Frontal cortex (tissue), 4 donors: Measurements from ENCODE around the gene UBE2QL1. TPM values are rescaled to one million over a fixed set of nuclear protein-coding genes. Genes with fewer than 3 reads are reported as not detected.
A peak's percentile ranks its signal among the peaks of the same experiment; 100 is the strongest.

ENCODE experiments used
- DNase-seq, 2 donors: peaks; one replicate each; pipeline ENCODE4 v3.0.0; 2012; ENCODE audit warnings: low spot score in 2 of 2
- FAIRE-seq: peaks from 2 replicates; lab custom pipeline; 2012; peaks lifted over from hg19 to GRCh38; lab: Jason Lieb, UNC
- total RNA-seq: library from RNA; depleted of rRNA; stranded (reverse); fragments of >200 nt; gene quantifications from one replicate; pipeline ENCODE4 v1.2.3, GENCODE V29; 2014
- donor health status: control.
- donor health status: control.
- donor health status: control.

UBE2QL1 gene
- total RNA-seq, 1 donor from 2014 or later, result 39.1 TPM

GRCh38 chr5:6516823-6517222 is 68.2 kb downstream of the UBE2QL1 start:
- DNase-seq (no peak), FAIRE-seq (no peak)

- FAIRE-seq, result no peak
- no peak for DNase-seq
Measured at GRCh38 chr5:6517510-6517909, 68.9 kb downstream of the UBE2QL1 start.

DNA sequence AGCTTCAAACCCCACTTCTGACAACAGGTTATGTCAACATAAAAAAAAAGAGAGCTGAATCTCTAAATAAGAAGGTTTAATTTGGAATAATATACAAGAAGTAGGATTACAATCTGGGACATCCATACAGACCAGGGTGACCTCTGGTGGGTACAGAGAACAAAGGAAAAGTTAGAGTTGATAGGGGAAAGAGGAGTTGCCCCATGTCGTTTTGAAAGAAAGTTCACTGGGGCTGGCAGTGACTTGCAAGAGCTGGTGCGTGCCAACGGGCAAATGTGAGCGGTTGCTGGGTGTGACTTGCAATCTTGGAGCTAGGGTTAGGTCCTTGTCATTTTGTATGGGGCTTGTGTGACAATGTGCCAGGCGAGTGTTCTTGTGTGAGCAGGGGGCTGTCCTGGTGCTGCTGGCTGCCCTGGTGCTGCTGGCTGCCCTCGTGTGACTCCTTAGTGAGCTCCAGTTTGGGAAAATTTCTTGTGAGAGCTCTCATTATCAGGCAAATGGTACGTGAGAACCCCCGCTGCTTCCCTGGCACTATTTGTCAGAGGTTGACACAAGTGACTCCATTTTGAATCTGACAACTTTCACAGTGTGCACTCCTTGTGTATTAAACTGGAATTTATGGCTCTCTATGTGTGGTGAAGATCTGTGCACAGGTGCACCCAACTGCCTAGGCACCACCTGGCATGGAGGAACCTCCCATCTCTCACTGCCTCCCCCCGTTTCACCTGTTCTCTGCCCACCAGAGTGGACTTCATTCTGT is 69.8 kb downstream of the UBE2QL1 start:
- no peak for FAIRE-seq

DNA sequence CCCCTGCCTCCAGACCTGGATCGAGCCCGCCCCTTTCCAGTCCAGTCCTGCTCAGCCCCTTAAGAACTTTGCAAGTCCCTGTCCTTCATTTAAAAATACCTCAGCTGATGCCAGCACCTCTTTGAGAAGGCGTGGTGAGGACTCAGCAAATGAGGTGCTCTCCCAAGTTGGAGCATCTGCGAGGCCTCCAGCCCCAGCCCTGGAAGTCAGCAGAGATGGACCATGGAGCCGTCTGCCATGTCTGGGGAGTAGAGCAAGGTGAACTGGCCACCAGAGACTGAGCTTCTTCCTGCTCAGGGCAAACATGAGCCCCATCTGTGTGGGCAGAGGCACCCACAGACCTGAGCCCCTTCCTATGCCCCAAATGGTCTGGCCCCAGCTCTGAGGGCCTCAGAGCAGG is 71.5 kb downstream of the UBE2QL1 start:
- FAIRE-seq, result no peak
- no peak for DNase-seq

More for the DNA sequence above, 69.8 kb downstream of the UBE2QL1 start:
- no peak for DNase-seq

GRCh38 chr5:6522331-6522730 is 73.7 kb downstream of the UBE2QL1 start:
- FAIRE-seq, result no peak
- DNase-seq, result no peak

DNA sequence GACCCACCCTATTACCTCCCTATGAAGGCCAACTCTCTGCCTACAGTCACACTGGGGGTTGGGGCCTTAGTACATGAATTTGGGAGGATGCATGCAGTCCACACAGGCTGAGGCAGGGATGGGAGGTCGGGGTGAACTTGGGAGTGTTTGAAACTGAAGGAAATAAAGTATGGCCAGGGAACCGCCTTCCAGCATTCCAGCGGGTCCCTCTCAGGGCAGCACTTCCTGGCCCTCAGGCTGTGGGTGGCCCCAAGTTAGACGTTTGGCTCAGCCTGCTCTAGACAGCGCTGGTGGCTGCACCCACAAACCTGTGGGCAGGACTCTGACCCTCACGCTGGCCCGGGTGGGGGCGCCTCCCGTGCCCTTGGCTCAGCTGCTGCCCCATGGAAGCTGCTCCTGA is 74.3 kb downstream of the UBE2QL1 start:
- FAIRE-seq (no peak), DNase-seq (no peak)

DNA sequence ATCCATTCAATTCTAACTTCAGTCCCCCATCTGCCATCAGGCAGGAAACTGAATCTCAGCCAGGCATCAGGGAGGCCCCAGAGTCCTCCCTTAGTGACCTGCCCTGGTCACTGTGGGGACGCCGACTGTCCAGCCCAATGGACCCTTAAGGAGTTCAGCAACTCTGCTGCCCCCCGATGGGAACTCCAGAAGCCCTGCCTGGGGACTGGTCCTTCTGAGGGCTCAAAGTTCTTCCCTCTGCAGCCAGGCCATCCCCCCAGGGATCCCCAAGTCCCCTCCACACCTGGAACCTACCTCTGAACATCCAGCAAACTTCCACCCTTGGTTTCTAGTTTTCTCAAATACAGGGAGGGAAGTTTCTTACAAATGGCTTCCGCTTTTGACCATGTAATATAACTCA is 76.8 kb downstream of the UBE2QL1 start:
- DNase-seq (no peak), FAIRE-seq (no peak)

GRCh38 chr5:6525910-6526309 is 77.3 kb downstream of the UBE2QL1 start:
- FAIRE-seq (no peak), DNase-seq (peak; percentile 26 to 38)

- FAIRE-seq, result no peak
Measured at GRCh38 chr5:6527749-6528455, 79.2 kb downstream of the UBE2QL1 start.

GRCh38 chr5:6535594-6535993 is 86.9 kb downstream of the UBE2QL1 start:
- FAIRE-seq, result no peak
- DNase-seq, result no peak

More at GRCh38 chr5:6527749-6528455, 79.2 kb downstream of the UBE2QL1 start:
- DNase-seq, result no peak

GRCh38 chr5:6539060-6539459 is 90.4 kb downstream of the UBE2QL1 start:
- FAIRE-seq (no peak), DNase-seq (no peak)

GRCh38 chr5:6540111-6540827 is 91.6 kb downstream of the UBE2QL1 start:
- FAIRE-seq (no peak), DNase-seq (no peak)

GRCh38 chr5:6541256-6542013 is 92.8 kb downstream of the UBE2QL1 start:
- FAIRE-seq, result no peak
- DNase-seq, result no peak

GRCh38 chr5:6542421-6543345 is 94.0 kb downstream of the UBE2QL1 start:
- DNase-seq (no peak), FAIRE-seq (no peak)

DNA sequence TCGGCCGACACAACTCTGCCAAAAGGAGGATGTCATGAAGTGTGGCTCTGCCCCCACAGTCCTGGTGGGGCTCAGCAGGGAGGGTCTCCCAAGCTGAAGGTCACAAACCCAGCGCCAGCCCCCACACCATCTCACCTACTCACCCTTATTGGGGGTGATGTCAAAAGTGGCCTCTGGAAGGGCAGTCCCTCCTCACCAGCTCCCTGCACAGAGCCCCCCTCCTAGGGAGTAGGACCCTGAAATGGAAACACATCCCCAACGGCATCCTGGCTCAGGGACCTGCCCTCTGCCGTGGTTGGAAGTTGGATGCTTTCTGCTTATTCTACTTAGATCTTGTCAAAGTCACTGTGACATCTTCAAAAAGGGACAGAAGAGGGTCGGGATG is 94.7 kb downstream of the UBE2QL1 start:
- FAIRE-seq (no peak), DNase-seq (no peak)

GRCh38 chr5:6543830-6544560 is 95.3 kb downstream of the UBE2QL1 start:
- FAIRE-seq, result no peak
- DNase-seq, result no peak
